Islet precursor cell (in vitro differentiated cells): ENCODE data around the gene DHRS2.
"Not testable (repeated sequence)": the region's sequence is repeated elsewhere in the genome, so short reads cannot be mapped to it uniquely, and the experiment has no call there.

Source experiments
- DNase-seq: peaks from one replicate; pipeline ENCODE4 v3.0.0-alpha.2; 2018

The DHRS2 gene, protein sequence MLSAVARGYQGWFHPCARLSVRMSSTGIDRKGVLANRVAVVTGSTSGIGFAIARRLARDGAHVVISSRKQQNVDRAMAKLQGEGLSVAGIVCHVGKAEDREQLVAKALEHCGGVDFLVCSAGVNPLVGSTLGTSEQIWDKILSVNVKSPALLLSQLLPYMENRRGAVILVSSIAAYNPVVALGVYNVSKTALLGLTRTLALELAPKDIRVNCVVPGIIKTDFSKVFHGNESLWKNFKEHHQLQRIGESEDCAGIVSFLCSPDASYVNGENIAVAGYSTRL

DNA sequence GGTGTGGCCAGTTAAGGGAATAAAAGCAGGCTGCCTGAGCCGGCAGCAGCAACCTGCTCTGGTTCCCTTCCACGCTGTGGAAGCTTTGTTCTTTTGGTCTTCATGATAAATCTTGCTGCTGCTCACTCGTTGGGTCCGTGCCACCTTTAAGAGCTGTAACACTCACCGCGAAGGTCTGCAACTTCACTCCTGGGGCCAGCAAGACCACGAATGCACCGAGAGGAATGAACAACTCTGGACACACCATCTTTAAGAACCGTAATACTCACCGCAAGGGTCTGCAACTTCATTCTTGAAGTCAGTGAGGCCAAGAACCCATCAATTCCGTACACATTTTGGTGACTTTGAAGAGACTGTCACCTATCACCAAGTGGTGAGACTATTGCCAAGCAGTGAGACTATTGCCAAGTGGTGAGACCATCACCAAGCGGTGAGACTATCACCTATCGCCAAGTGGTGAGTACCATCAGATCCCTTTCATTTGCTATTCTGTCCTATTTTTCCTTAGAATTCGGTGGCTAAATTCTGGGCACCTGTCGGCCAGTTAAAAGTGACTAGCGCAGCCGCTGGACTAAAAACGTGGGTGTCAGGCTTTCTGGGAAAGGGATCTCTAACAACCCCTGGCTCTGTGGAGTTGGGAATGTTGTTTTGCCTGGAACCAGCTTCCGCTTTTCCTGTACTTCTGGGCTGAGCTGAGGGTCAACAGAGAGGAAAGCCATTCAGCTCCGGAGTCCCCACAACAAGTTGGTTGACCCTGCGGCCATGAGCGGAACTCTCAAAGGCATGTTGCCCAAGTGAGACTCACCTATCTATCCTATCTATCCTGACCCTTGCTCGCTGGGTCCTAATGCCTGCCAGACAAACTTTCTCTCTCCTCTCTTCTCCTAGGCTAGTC is at the start of gene DHRS2:
TSS of gene DHRS2 (plus strand) at position 48 of the 895 bp plus-strand sequence. CDS start 2,501 bp downstream, outside the sequence.
- DNase-seq, result no peak

DNA sequence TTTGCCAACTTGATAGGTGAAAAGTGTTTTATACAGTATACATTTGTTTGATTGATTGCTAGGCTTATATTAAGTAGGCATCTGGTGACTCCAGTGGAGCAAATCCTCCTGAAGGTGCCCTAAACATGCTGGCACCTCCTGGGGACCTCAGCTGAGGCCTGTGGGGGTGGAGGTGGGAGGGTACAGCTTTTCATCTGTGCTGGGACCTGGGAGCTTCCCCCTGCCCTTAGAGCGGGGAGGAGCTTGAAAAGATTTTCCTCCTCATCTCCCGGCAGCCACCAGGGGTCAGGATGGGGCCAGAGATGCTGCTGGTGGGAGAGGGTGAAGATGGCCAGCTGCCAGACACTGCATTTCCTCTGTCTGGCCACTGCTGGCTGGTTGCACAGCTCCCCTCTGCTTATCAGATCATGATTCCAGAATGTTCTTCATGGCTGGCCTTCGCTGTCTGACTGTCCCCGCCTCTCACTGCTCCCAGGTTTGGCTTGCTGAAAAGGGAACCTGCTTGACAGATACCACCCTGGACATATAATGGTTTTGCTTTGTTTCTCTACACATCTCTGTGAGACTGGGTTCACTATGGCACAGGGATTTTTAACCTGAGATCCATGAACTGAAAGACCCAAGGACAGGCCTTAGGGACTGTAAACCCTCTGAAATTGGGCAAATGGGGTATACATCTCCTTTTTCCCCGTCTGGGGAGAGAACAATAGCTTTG is 47.1 kb upstream of the DHRS2 start:
- peak; percentile 96 for DNase-seq

DNA sequence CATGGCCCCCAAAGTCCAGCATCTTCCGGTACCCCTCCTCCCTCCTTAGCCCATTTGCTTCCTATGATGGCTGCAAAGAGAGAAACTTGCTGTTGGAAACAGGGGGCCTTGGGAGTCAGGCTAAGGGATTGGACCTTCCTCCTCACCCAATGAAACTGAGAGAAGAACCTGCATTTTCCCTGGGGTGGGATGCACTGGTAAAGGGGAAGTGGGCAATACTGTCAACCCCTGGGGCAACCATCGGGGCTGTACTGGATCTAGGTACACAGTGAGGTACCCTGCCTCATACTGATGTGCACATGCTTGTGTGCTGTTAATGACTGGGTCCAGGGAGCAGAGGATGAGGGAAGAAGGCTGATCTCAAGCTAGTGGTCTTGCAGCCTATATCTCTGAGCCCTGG is 46.6 kb upstream of the DHRS2 start:
- DNase-seq, result no peak

DNA sequence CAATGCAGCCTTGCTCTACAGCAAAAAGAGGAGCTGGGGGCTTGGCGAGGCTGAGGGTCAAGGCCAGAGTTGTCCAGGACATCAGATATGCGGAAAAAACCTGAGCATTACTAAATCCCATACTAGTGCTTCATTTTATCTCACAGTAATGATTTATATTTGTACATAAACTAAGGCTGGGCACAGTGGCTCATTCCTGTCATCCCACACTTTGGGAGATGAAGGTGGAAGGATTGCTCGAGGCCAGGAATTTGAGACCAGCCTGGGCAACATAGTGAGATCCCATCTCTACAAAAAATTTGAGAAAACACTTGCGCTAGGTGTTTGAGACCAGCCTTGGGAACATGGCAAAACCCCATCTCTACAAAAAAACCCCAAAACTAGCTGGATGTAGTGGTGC is 46.0 kb upstream of the DHRS2 start:
- DNase-seq, result no peak

DNA sequence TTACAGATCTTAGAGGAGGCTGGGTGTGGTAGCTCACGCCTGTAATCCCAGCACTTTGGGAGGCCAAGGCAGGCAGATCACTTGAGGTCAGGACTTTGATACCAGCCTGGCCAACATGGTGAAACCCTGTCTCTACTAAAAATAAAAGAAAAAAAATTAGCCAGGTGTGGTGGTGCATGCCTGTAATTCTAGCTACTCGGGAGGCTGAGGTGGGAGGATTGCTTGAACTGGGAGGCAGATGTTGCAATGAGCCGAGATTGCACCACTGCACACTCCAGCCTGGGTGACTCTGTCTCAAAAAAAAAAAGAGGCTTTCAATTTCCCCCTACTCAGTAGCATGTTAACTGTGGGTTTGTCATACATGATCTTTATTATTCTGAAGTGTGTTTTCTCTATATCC is 42.0 kb upstream of the DHRS2 start:
- not testable (repeated sequence) for DNase-seq

DNA sequence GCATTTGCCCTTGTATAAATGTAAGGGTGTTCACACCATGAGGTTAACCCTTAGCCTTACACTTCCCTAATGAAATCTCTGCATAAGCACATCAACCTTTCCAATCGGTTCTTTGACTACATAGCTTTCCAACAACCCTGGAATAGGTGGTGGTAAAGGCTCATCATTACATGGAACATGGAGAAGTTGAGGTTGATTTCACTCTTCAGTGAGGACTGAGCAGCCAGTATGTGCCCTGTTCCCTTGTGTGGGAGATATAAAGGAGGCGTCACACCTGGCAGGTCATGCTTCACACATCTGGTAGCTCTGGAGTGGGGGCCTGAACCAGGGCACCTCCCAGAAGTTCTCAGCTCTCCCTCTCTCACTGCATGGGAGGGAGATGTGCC is 35.8 kb upstream of the DHRS2 start:
- DNase-seq, result no peak

DNA sequence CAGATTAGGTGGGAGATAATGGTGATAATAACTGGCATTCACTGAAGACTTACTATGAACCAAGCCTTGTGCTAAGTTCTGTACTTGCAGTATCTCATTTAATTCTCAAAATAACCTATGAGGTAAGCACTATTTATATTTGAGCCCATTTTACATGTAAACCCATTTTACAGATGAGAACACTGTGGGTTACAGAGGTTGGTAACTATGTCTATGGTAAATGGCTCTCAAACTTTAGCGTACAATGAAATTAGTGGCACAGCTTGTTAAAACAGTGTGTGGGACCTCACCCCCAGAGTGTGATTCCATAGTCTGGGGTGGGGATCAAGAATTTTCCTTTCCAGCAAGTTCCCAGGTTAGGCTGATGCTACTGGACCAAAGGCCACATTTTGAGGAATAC is 35.4 kb upstream of the DHRS2 start:
- no peak for DNase-seq

DNA sequence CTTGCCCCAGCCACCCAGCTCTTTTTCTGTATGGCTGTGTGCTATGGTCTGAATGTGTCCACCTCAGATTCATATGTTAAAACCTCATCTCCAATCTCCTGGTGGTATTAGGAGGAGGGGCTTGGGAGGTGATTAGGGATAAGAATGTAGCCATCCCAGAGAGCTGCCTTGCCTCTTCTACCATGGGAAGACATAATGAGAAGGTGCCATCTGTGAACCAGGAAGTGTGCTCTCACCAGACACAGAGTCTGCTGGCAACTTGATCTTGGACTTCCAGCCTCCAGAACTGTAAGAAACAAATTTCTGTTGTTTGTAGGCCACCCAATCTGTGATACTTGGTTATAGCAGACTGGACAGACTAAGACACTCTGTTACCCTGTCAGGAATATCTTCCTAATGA is 34.7 kb upstream of the DHRS2 start:
- DNase-seq, result no peak

DNA sequence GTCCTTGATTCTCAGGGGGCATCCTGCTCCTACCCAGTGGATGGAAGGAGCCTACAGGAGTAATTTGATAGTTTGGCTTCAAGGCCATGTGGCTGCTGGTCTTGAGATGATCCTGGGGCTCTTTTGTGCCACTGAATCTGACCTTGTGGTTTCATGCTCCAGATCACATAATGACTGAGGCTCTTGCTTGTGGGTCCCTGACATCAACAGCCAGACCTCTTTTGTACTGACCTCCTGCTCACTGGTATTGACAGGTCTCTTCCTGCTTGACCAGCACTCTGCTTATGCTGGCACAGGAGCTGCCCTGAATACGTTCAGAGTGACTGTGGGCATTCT is 34.4 kb upstream of the DHRS2 start:
- DNase-seq, result no peak

DNA sequence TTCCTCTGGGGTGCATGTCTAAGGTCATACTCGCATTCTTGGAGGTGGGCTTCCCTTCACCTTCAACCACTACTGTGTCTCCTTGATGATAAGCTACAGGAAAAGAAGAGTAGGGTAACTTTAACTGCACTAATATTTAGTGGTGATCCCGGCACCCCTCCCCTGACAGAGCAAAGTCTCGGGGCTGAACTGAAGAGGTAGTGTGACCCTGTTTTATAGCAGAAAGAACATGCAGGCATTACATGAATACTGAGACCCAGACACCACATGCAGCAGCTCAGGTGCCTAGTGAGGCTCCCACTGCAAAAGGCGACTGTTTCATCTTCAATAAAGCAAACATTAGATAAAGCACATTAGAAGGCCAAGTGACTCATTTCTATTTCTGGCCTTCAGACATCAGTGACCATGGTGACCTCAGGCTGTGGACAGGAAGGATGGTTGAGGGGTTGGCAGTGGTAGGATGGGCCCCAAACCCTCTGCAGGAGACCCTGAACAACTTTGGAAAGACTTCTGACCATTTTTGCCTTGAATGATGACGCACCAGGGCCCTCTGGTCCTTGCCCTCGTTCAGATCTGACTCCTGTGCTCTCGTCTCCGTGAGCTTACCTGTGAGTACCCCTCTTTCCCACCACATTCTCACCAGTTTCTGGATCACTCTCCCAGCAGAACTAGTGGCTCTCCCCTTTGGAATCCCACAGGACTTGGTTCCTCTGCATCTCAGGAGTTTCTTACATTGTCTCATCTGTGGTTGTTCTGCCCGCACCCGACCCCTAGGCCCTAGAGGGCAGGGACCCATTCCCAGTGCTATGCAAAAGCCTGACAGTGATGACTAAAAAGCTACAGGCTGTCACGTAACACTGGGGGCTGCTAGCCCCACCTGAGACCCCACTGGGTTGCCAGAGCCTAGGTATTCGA is 33.7 kb upstream of the DHRS2 start:
- DNase-seq, result no peak

DNA sequence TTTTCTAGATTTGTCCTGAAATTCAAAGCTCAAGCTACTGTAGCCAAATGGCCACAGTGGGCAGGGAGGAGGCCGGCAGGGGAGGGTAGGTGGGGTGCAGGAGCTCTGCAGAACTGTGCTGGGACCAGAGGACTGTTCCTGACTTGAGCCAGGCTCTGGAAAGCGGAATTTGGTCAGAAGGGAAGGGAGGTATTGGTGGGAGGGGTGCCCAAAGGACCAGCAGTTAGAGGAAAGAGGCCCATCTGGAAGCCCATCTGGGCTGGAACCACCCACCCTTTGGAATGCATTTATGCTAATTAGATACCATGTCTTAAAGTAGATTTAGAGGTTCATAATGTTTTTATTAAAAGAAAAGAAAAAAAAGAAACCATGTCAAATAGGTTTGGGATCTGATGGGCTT is 33.1 kb upstream of the DHRS2 start:
- DNase-seq, result no peak

DNA sequence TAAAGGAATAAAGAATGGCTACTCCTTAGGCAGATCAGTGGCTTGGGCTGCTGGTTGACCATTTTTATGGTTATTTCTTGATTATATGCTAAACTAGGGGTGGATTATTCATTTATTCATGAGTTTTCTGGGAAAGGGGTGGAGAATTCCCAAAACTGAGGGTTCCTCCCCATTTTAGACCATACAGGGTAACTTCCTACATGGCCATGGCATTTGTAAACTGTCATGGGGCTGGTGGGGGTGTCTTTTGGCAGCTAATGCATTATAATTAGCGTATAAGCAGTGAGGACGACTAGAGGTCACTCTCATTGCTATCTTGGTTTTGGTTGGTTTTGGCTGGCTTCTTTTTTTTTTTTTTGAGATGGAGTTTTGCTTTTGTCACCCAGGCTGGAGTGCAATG is 32.0 kb upstream of the DHRS2 start:
- no peak for DNase-seq

DNA sequence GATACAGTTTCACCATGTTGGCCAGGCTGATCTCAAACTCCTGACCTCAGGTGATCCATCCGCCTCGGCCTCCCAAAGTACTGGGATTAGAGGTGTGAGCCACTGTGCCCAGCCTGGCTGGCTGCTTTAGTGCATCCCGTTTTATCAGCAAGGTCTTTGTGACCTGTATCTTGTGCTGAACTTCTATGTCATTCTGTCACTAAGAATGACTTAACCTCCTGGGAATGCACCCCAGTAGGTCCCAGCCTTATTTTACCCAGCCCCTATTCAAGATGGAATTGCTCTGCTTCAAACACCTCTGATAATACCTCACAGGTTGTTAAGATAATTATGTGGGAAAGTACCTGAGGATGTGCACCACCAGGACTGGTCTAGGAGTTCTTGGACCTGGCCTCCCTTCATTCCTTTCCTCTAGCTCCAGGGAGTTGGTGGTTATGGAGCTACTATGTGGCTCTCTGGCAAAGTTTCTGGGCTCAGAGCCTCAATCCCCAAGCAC is 31.4 kb upstream of the DHRS2 start:
- DNase-seq, result no peak

DNA sequence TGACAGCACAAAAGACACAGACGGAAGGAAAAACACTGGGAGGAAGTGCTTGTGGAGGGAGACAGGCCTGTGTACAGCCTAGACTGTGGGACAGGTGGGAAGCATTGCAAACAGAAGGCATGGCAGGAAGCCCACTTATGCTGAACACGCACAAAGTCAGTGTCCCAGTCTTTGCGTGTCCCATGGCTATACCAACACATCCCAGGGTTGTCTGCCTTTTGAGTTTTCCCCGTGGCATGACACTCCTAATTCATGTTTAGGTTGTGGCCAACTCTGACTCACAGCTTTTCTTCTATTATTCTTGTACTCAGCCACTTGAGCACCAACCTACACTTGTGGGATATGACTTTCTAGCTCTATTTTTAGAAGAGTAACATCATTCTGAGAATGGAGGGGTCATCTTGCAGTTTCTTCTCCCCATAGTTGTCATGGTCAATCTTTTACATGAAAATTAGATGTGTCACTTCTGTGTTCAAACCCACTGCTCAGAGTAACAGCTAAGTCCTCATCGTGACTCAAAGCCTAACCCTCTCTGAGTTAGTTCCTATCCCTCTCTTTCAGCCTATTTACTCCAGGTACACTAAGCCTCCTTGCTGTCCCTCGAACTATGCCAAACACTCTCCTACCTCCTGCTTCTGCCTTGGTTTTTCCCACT is 30.1 kb upstream of the DHRS2 start:
- no peak for DNase-seq

DNA sequence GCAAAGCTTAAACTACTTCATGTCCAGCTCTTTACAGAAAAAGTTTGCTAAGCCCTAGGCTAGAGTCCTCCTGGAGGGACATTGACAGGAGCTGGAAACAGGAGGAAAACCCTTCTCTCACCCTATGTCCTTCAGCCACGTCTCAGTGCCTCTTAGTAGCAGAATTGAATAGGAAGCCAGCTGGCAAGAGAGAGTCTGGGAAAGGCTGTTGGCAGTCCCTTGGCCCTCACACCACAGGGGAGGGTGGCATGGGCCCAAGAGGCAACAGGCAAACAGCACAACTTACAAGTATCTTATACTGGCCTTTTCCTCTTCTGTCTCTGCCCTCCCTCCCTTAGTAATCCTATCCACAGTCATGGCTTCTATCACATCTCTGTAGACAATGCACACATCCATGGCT is 27.7 kb upstream of the DHRS2 start:
- DNase-seq, result no peak

DNA sequence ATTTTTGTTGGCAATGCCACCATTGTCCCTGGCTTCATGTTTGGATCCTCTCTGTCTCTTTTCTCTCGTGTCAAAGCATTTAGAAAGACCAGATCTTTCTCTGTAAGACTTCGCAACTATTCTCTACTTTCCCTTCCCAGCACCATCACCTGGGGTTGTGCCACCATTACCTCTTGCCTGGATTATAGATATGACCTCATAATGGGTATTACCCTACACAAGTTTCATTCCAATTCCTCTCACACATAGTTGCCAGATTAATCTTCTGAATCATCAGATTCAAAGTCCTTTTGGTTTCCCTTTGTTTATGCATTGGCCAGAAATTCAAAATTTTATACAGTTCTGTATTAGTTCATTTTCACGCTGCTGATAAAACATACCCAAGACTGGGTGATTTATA is 27.2 kb upstream of the DHRS2 start:
- DNase-seq, result no peak

DNA sequence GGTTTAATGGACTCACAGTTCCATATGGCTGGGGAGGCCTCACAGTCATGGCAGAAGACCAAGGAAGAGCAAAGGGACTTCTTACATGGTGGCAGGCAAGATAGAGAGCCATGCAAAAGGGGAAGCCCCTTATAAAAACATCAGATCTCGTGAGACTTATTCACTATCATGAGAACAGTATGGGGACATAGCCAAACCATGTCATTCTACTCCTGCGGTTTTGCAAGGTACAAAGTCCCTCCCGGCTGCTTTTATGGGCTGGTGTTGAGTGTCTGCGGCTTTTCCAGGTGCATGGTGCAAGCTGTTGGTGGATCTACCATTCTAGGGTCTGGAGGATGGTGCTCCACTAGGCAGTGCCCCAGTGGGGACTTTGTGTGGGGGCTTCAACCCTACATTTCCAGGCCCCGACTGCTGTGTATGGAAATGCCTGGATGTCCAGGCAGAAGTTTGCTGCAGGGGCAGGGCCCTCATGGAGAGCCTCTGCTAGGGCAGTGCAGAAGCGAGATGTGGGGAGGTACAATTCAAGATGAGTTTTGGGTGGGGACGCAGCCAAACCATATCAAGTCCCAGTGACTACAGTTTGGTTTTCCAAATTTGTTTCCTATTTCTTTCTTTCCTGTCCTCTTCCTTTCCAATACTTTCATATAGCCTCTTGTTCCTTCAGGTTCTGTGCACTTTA is 26.6 kb upstream of the DHRS2 start:
- not testable (repeated sequence) for DNase-seq

DNA sequence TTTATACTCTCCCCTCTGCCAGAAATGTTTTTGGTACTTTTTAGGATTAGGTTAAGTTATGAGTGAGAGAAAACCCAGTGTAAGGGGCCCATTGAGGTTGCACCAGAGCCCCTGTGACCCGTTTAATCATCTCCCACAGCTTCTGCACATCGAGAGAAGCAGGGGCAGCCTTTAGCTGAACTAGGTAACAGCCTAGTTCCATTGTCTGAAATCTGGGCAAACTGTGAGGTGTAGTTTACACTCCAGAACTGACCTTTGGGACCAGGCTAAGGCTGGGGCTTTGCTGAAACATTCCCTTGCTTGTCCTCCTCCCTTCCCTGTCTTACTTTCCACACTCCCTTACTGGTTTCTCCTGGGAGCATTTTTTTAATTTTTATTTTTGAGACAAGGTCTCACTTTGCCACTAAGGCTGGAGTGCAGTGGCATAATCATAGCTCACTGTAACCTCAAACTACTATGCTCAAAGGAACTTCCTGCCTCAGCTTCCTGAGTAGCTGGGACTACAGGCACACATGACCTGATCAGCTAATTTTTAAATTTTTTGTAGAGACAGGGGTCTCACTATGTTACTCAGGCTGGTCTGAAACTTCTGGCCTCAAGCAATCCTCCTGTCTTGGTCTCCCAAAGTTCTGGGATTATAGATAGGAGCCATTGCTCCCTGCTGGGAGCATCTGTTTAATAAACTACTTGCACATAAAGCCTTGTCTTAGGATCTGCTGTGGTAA is 25.9 kb upstream of the DHRS2 start:
- DNase-seq, result no peak

DNA sequence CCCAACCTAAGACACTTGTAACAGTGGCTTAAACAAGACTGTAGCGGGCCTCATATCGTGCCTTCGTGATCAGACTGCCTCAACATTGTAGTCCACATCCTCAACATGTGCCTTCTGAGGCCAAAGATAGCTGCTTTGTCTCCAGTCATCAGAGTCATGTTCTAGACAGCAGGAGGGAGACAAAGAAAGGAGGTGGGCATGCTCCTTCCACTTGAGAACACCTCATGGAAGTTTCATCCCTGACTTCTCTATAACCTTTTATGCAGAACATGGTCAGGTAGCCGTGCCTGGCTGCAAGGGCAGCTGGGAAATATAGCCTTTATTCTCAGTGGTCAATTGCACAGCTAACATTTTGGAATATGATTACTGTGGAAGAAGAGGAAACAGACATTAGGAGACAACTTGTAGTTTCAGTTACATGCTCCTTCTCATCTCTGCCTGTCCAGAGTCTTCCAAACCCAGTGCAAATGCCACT is 25.3 kb upstream of the DHRS2 start:
- DNase-seq, result no peak

DNA sequence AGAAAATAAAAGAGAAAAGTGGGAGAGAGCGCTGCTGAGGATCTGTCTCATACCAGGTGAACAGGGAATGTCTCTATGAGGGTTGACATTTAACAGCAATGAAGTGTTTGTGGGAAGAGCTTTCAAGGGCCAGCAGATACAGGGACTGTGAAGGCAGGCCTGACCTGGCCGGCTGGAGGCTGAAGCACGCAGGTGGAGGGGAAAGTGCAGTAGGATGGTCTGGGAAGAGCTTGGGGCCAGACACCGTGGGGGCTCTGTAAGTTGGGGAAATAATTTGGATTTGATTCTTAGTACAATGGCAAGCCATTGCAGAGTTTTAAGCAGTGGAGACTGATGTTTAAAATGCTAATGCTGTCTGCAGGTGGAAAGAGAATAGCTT is 23.8 kb upstream of the DHRS2 start:
- no peak for DNase-seq

DNA sequence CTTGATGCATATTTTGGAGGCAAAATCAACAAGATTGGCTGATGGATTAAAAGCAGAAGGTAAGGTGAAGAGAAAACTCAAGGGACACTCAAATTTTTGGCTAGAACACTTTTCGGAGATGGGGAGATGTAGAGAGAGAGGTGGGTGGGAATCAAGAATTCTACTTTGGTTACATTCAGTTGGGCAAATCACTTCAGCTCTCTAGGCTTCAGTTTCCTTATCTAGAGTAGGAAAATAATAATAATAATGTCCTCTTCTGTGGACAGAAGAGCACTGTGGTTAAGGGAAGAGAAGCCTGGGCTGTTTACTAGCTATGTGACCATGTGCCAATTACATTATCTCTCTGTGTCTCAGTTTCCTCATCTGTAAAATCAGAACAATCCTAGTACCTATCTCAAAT is 23.4 kb upstream of the DHRS2 start:
- no peak for DNase-seq
